GM13976 (cell line): Measurements from ENCODE around the gene LPA.
"Not testable (repeated sequence)": the region's sequence is repeated elsewhere in the genome, so short reads cannot be mapped to it uniquely, and the experiment has no call there.

Experiments
- DNase-seq: peaks from one replicate; pipeline ENCODE4 v3.0.0; 2012; ENCODE audit warnings: low spot score
- in situ Hi-C: fragments of 300-500 bp; cut with MboI; formaldehyde crosslinking; loops from one replicate; pipeline ENCODE4 v1.12.0; 2022; ENCODE audit warnings: low sequenced_read_pairs, mixed read lengths, inconsistent platforms; ENCODE audit not compliant: unreplicated experiment
- TF ChIP-seq, protein P1 (sequence below): IDR thresholded peaks from 2 replicates; pipeline ENCODE4 v1.5.1; 2012; ENCODE audit warnings: borderline replicate concordance, mild to moderate bottlenecking; ENCODE audit not compliant: insufficient read depth; ENCODE audit errors: extremely low read depth, missing control alignments, control extremely low read depth

LPA gene

DNA sequence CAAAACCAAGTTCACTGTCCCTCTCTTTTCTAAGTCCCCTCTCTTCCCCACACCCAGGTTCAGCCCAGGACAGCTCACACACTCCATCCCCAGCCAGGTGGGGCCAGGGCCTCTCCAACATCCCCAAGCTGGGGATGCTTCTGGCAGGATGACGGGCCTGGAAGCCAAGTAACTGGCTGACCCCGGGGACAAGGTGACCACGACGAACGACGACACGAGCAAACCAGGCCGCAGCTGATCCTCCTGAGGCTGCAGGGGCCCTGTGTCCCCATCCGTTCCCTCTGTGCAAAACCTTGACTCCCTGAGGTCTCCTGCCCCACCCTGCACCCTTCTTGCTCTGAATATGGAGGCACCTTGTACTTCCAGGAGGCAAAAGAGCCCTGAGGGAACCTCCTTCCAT is 26.4 kb upstream of the LPA start:
- DNase-seq: no peak
- in situ Hi-C loops: no loop called here
- TF ChIP-seq, protein P1, sequence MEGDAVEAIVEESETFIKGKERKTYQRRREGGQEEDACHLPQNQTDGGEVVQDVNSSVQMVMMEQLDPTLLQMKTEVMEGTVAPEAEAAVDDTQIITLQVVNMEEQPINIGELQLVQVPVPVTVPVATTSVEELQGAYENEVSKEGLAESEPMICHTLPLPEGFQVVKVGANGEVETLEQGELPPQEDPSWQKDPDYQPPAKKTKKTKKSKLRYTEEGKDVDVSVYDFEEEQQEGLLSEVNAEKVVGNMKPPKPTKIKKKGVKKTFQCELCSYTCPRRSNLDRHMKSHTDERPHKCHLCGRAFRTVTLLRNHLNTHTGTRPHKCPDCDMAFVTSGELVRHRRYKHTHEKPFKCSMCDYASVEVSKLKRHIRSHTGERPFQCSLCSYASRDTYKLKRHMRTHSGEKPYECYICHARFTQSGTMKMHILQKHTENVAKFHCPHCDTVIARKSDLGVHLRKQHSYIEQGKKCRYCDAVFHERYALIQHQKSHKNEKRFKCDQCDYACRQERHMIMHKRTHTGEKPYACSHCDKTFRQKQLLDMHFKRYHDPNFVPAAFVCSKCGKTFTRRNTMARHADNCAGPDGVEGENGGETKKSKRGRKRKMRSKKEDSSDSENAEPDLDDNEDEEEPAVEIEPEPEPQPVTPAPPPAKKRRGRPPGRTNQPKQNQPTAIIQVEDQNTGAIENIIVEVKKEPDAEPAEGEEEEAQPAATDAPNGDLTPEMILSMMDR: no peak

DNA sequence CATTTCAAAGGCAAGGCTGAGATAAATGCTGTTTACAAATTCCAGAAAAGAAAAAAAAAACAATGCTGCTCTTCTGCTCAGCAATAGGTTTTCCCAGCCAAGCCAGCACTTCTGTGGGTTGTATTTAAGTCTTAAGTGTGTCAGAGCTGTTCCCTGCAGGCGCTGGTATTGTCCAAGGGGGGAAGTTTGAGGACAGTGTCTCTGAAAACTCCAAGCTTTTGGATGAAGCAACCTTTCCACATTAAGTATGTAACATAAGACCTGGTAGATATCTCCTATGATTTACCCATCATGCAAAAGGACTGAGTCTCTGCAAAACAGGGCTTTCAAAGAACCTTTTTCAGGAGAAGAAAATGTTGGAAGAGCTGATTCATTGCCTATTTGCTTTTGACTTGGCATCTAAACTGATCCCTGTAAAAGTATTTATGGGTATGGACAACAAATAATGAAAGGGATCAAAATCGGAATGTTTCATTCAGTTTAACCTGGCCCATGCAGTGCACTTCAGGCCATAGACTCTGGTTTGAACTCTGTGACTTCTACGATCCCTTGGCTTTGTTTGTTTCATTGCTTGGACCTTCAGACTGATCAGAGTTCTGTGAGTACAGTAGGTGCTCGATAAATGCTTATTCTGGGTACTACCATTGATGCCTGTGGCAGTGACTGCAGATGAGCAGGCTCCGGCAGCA is 21.8 kb upstream of the LPA start:
- in situ Hi-C loops: no loop called here
- TF ChIP-seq, protein P1: no peak
- no peak for DNase-seq

DNA sequence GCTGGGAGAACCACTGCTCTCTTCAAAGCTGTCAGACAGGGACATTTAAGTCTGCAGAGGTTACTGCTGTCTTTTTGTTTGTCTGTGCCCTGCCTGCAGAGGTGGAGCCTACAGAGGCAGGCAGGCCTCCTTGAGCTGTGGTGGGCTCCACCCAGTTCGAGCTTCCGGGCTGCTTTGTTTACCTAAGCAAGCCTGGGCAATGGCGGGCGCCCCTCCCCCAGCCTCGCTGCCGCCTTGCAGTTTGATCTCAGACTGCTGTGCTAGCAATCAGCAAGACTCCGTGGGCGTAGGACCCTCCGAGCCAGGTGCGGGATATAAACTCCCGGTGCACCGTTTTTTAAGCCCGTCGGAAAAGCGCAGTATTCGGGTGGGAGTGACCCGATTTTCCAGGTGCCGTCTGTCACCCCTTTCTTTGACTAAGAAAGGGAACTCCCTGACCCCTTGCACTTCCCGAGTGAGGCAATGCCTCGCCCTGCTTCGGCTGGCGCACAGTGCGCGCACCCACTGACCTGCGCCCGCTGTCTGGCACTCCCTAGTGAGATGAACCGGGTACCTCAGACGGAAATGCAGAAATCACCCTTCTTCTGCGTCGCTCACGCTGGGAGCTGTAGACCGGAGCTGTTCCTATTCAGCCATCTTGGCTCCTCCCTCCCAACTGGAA is 21.2 kb upstream of the LPA start:
- in situ Hi-C loops, DNase-seq: not testable (repeated sequence)

DNA sequence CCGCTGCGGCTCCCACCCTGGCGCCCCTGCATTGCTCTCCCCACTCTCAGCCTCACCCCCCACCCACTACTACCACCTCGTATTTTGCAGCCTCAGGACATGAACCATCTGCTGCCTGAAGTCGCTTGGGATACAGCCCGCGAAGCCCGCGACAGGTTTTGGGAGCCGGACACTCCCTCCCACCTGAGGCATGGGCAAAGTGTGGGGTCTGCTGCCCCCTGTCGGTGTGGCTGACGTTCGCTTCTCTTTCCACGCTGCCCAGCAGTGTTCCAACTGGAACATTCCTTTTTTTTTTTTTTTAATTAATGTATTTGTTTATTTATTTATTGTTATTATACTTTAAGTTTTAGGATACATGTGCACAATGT is 15.3 kb upstream of the LPA start:
- TF ChIP-seq, protein P1: no peak
- in situ Hi-C loops: no loop called here
- DNase-seq: no peak

DNA sequence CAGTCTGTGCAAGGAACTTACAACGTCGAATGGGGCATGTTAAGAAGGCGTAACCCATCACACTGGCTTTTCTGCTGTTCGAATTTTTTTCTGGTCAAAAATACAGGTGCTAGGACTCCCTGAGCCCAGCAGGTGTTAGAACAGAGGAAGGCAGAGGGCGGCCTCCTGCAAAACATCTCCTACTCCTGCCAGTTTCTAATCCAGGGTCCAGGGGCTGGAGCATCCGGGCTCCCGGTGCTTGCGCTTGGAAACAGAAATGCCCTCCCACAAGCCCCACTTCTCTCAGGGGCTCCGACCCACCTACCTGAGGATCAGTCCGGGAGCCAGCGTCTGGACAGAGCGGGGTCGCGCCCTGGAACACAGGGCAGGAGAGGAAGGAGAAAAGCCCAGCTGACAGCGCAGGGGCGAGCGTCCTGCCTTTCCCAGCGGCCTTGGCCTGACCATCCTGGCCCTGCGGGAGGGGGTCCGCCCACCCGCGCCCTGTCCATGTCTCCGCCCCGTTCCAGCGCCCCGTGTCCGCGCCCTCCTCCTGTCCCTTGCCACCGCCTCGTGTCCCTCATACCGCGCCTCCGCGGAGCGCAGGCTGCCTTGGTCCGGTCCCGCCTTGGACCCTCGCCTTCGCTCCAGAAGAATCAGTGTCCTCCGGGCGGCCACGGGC is 14.8 kb upstream of the LPA start:
- in situ Hi-C loops: no loop called here
- TF ChIP-seq, protein P1: no peak
- no peak for DNase-seq

DNA sequence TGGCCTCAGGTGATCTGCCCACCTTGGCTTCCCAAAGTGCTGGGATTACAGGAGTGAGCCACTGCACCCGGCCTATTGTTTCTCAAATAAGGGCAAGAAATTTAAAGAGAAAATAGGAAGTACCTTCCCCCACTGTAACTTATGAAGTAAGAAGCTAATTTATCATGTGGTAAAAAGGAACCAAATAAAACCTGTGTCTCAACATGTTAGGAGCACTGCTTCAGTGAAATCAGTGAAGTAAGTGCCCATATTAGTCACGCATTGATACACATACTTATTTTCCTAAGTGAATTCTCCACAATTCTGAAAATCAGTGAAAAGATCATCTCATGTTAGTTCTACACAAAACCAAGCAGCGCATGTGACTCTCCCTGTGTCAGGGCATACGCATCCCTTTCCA is 14.2 kb upstream of the LPA start:
- TF ChIP-seq, protein P1: no peak
- in situ Hi-C loops: no loop called here
- DNase-seq: no peak

DNA sequence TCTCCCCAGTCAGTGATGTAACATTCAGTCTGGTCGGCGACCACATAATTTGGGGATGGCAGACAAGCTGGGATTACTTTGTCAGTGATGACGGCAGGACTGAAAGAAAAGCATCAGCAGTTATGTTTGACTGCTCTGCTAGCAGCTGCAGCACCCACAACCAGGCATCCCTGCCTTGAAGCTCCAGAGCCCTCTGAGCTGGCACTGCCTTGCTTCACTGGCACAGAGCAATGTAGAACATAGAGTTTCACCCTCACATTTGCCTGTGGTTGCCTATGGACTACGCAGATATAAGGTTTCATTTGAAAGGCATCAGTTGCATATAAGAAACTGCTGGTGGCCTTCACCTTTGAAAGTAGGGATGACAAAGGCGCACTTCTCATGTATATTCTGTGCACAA is 12.3 kb upstream of the LPA start:
- DNase-seq, in situ Hi-C loops: not testable (repeated sequence)
